Measurements from ENCODE around the gene GLRX.
A peak's percentile ranks its signal among the peaks of the same experiment; 100 is the strongest.
"Not testable (repeated sequence)": the region's sequence is repeated elsewhere in the genome, so short reads cannot be mapped to it uniquely, and the experiment has no call there.

The GLRX gene

DNA sequence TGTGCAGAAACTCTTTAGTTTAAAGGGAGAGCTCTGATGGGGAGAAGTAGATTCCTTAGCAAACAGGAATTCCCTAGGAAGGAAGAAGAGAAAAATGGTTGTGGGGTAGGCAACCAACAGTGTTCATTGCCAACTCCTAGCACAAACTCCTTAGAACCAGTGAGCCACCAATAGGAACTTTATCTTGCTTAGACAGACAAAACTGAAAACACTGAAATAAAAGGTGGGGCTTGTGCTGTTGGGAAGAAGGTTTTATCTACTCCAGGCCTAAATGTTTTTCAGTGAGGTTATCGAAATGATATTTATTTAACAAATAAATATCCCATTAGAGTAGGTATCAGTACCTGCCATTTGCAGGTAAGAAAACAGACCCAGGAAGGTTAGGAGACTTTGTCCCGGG lies 7.7 kb upstream of the GLRX start:
- no peak for DNase-seq

DNA sequence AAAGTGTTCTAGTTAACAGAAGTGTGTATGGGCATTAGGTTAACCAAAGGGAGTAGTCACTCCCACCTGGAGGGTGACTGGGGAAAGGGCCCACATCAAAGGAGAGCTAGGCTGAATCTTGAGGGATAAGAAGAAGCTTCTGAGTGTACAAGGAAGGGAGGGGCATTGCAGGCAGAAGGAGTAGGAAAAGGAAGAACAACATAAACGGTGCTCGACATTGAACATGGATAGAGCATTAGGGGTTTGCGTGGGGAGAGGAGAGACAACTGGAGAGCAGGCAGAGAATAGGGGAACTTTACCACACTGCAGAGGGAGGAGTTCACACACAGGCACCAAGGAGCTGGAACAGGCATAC lies 5.3 kb upstream of the GLRX start:
- DNase-seq = no peak

DNA sequence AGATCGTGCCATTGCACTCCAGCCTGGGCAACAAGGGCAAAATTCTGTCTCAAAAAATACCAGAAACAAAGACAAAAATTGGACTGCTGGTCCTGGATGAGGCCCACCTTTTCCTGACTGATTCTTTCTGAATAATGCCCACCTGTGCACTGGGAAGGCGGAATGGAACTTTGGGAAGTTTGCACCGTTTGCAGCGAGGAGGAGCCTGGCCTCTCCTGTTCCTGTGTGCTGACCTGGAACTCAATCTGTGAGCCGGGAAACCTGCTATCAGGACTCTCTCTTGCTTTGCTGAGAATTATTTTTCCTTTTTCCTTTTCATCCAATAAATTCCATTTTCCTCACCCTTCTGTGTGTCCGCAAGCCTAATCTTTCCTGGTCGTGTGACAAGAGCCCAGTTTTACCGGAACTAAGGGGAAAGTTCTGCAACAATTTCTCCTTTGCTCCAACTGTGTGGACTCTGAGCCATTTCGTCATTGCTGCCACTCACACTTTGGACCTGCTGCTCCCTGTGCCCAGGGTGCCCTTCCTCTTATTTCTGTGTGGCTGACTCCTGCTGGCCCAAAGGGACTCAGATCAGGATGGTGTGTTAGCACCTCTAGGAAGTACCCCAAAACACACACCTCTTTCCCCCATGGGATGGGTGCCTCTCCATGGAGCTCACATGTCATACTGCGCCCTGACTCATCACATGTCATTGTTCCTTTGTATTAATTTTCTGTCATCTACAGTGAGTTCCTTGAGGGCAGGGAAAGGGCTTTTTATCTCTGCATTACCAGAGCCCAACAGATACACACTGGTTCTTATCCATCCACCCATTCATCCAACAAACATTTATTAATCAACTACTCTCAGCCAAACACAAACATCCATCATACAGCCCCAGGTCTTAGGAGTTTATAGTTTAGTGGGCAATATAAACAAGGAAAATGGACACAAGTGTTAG lies 4.7 kb upstream of the GLRX start:
- DNase-seq = no peak

DNA sequence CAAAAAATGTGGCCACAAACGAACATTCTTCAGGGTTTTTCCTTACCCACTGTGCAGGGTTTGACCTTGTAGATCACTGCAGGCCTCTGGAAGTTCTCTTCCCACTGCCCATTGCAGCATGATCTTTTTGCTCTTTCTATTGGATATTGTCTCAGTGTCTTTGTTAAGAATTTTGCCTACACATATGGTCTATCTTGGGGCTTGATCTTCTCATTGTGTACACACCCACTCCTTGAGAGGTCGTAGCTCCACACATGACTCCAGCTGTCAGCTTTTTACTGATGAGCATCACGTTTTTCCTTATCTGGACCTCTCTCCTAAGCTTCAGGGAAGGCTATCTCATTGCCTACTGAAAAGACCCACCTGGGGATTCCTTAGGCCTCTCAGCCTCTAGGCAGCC lies 3.0 kb upstream of the GLRX start:
- no peak for DNase-seq

DNA sequence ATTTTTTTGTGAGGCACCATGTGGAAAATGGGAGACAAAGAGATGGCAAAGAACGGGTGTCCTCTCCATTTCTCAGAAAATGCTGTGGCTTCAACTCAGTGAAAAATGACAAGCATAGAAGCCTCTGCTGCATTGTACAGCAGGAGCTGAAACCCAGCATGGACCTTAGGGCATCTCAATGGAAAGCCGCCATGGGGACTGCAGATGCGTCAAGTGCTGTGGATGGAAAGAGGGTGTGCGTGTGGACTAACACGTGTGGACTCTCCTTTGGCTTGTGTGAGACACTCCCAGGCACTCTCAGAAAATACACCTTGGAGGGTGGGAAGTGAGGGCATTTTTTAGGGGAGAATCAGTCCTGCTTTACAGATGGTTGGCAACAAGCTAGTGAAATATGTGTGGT lies 2.2 kb upstream of the GLRX start:
- DNase-seq = no peak

DNA sequence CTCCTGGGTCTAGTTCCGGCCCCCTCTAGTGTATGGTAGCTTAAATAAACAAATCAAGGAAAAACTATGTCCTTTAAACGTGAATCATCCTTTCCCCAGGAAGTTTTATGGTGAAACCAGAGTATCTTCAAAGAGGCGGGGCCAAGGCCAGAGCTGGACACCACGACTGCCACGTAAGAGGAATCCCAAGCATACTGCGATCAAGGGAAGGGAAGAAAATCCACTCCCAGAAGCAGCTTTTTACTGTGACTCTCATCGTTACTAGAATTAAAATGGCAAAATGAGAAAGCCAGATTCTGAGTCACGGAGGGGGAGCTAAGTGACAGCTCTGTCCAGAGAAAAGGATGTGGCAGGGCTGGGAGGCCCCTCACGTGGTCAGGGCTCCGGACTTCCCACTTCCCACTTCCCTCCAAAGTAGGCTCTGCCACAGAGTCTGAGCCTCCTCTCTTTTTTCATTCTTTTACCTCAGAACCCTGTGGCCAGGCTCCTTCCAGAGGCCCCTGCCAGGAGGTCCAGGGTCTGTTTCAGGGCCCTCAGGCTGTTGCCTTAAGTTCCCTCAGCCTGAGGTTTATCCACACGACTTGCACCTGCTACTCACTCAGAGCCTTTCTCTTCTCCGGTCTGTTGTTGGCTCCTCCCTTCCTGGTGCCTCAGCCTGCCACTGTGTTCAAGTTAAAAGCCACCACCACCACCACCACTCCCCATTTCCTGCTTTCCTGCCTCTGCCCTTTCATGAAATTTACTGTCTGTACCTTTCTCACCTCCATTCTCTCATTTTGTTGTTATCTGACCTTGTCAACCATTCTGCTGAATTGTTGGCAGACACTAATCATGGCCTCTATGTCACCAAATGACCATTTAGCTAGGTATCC lies 1.4 kb upstream of the GLRX start:
- DNase-seq = peak in 10 of 56 donors; percentile 5 to 39 (median 14)

DNA sequence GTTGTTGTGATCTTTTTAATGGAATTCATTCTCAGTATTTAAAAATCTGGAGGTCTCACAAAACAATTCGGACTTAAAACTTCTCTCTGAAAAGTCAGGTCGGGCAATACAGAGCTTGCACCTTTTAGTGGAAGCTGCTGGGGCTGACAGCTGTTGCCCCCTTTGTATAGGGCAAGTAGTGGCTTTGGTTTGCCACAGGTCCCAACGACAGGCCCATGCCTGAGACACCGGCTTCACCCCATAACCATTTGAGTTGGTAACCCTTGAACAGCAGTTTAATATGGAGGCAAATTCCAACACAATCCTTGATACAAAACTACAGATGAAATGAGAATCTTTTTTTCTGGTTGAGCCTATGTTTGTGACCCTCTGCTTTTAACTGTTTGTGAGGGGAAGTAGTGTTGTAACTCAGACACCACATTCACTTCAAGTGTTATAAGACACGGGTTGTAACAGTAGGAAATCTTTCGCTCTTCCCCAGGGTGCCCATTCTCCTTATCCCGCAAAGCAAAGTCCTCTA lies 752 bp upstream of the GLRX start:
- no peak for DNase-seq

DNA sequence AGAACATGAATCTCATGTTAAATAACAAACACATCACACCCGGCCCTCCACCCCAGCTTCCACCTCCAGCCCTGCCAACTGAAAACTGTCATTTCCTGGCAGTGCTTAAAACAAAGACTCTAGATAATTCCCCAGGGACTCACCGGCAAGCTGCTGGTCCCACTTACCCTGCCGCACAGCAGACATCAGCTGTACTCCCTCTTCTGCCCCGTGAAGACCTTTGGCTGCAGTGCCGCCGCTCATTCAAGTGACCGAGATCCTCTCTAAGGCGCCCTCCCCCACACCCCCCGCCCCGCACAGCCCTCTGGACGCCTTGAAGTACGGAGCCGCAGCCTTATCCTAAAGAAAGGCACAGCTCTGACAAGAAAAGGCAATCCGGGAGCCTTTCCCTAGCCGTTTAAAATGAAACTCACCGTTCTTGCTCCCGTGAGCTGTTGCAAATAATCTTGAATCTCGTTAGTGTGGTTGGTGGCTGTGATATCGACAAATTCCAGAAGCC lies 434 bp downstream of the GLRX start:
- DNase-seq = peak in 34 of 56 donors; percentile 8 to 69 (median 48)

DNA sequence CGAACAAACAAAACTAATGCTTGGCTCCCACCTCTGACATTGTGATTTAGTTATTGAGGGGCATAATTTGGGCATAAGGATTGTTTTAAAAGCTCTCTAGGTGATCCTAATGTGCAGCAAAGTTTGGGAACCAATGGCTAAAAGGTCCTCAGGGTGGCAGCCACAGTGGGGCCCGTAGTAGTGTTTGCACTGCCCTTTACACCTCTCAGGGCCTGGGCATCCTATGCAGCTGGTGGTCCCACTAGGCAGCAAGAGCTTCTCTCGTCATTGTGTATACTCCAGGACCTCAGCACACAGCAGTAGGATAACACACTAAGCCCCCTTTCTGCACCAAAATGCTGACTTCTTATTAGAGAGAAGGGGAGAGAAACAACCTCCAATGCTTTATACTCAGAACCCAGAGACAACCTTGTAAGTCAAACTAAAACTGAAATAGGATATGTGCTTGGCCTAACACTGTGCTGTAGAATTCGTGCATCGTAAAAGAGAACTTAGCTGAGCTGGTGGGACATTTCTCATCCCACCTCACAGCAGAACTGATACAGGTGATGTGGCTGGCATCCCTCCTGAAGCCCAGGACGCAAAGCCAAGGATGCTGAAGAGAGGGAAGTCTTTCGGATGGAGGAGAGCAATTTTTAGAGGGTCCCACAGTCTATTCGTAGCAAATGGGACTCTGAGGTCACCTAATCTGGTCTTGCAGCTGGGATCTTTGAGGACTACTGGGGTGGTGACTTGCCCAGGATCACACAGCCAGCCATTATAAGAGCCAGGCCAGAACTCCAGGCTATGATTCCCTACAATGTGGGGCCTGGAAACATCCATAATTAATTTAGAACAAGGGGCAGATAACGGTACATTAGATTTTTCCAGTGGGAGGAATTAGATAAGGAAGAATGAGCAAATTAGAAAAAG lies 1.2 kb downstream of the GLRX start:
- DNase-seq = no peak

DNA sequence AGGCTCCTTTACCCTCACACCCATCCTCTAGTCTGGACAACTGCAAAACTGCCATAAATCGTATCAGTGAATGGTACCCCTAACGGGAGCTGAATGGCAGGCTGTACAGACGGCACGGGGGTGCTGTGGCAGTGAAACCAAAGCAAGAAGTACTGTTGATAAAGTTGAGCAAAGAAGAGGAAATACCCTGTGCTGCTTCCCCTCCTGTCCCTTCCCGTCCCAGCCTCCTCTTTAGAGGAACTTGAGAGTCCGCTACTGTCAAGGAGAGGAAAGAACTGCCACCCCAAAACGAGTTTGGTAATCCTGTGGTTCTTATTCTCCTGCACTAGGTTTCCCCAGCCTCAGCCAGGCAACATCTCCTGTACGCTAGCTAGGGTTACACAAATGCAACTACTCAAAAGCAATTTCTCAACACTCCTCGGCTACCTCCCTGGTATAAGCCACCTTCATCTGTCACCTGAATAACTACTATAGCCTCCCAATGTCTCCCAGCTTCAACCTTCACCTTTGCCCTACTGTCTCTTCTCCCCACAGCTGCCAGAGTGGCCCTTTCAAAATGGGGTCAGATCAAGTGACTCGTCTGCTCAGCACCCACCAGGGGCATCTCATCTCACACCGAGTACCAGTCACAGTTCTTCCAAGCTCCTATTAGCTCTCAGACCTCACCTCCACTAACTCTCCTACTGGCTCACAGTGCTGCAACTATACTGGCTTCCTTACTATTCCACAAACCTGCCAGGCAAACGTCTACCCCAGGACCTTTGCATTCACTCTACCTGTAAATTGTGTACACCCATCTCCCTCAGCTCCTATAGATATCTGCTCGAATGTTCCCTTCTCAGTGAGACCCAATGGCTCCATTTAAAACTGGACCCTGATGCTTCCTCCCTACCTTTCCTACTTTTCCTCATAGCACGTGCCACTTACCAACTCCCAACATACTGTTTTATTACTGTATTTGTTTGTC lies 4.1 kb downstream of the GLRX start:
- peak in 11 of 56 donors; percentile 1 to 27 (median 12) for DNase-seq

DNA sequence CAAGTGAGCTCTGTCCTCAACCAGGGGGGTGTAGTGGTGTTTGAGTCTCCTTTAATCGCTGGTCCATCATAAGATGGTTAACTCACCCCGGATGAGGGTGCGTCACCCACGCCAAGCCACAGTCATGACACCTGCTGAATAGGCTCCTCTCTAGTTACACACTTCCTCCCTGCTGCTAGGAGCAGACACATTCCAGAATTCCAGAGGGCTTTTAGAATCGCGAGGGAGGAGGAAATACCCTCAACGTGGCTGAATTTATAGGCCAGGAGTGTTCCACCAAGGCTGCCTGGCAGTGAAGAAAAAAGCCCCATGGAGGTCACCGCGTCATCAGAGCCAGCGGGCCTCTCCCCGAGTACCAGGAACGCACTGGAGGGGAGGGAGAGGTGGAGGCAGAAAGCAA lies 5.1 kb downstream of the GLRX start:
- no peak for DNase-seq

DNA sequence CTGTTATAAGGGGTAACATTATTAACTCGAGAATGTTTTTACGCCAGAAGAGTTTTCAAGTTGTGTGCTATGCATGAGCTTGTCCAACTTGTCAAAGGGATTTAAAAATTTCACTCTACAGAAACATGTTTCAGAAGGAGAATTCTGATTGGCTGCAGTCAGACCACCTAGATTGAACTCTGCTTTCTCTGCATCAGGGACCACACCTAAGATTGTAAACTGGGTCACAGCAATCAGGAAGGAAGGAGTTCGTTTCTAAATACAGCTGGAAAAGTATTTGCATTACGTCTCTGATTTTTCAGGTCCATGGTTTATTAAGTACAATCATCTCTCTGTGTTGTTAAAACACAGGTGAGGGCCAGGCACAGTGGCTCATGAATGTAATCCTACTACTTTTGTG lies 5.8 kb downstream of the GLRX start:
- DNase-seq = no peak

DNA sequence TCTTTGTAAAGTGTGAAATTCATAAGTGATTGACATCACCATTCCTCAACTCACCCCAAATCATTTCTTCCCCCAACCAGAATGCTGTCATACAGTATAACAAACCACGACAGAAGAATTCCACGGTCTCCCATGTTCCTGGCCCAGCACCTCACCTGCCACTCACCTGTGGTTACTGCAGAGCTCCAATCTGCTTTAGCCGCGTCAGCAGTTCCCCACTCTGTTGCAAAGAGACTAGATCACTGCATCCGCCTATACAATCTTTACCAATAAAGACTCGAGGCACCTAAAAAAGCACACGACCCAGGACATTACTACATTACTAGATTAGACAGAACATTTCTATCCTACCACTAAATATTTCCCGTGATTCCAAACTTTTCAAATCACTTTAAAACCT lies 6.2 kb downstream of the GLRX start:
- no peak for DNase-seq

DNA sequence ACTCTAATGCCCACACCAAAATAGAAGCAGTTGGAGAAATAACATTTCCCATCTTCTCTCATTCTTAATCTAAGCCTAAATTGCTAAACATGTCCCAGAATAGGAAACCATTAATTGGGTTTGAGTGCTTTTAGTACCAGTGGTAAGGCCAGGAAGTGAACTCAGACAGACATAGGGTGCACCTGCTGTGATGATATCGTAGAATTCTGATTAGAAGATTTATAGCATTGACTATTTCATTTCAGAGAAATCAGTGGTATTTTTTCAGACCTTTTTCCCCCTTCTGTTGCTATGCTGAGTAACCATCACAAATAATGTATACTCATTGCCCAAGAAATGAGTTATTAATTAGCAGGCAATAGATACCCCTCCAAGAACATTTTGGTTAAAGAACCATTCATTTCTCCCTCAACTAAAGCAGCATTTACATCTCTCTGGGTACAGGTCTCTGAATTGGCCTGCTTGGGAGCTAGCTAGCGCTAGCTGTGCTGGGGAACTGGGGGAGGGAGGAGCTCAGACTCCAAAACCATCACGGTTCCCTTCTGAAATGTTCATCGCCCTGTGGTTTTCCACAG lies 7.3 kb downstream of the GLRX start:
- DNase-seq = no peak

DNA sequence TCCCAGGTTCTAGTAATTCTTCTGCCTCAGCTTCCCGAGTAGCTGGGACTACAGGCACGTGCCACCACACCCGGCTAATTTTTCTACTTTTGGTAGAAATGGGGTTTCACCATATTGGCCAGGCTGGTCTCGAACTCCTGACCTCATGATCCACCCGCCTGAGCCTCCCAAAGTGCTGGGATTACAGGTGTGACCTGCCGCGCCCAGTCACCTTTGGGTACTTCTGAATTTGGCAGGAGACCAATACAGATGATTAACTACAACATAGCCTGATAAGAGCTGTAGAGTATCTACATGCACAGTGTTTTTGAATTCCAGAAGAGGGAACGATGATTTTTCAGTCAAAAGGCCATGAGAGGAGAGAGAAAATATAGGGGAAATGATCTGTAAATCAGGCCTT lies 9.5 kb downstream of the GLRX start:
- DNase-seq = not testable (repeated sequence)

DNA sequence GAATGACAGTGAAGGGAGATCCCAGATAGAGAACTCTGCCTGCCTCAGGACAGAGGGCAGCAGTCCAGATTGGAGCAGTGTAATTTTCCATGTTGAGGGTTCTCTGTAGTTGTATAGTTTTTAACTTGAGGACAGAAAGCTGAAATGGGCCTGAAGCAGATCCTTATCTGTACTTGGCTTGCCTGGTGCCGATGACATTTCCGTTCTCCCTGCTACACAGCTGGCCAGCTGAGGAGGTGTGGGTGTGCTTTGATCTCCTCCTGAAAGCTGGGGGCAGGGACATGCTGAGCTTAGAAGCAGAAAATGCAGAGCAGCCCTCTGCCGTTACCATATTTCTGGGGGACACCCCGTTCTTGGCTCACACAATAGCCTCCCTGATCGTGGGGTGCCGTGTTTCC lies 10.5 kb downstream of the GLRX start:
- DNase-seq = no peak

DNA sequence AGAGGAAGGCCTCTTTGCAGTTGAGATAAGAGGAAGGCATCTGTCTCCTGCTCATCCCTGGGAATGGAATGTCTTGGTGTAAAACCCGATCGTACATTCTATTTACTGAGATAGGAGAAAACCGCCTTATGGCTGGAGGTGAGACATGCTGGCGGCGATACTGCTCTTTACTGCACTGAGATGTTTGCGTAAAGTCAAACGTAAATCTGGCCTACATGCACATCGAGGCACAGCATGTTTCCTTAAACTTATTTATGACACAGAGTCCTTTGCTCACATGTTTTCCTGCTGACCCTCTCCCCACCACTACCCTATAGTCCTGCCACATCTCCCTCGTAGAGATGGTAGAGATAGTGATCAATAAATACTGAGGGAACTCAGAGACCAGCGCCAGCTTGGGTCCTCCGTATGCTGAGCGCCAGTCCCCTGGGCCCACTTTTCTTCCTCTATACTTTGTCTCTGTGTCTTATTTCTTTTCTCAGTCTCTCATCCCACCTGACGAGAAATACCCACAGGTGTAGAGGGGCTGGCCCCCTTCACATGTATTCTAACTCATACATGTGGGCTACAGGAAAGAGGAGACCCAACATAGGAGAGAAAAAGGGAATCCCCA lies 11.0 kb downstream of the GLRX start:
- not testable (repeated sequence) for DNase-seq

DNA sequence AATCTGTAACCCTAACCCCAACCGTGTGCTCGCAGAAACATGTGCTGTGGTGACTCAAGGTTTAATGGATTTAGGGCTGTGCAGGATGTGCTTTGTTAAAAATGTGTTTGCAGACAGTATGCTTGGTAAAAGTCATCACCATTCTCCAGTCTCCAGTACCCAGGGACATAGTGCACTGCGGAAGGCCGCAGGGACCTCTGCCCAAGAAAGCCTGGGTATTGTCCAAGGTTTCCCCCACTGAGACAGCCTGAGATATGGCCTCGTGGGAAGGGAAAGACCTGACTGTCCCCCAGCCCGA lies 11.5 kb downstream of the GLRX start:
- DNase-seq = not testable (repeated sequence)
